Fibroblast of pulmonary artery (primary cell): ENCODE results near the gene HAO1.

Experiments used
- DNase-seq: peaks from one replicate; pipeline ENCODE4 v3.0.0-alpha.2; 2010; ENCODE audit warnings: low read depth
- H3K4me3 ChIP-seq: replicated peaks from 2 replicates; pipeline ENCODE4 v1.5.1; 2011; ENCODE audit warnings: low read depth, mild to moderate bottlenecking, control low read depth, low read length, moderate library complexity
- CTCF ChIP-seq: IDR thresholded peaks from 2 replicates; pipeline ENCODE4 v1.5.1; 2011; ENCODE audit warnings: mild to moderate bottlenecking, control low read depth, low read length, inconsistent platforms; ENCODE audit errors: missing control alignments

HAO1 gene

DNA sequence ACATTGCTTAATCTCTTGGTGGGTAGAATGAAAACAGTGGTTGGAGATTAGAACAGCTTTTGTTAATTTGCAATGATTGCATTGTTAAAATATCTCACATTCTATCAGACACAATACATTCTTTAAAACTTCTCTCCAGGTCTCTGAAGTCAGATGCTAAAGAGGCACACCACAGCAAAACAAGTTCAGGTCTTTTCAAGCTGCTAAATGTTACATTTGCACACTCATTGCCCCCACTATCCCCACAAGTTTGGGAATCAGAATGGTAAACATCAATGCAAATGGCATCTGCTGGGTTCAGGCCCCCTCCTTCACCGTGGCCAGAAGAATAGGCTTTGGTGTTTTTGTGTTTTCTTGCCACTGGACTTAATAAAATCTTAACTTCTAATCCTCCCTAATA lies 10.1 kb upstream of the HAO1 start:
- no peak for DNase-seq
- no peak overlapping the region for H3K4me3 ChIP-seq
- TF ChIP-seq CTCF = no peak

GRCh38 chr20:7943891-7944290 lies 3.6 kb upstream of the HAO1 start:
- no peak for TF ChIP-seq CTCF
- no peak overlapping the region for H3K4me3 ChIP-seq
- no peak for DNase-seq

DNA sequence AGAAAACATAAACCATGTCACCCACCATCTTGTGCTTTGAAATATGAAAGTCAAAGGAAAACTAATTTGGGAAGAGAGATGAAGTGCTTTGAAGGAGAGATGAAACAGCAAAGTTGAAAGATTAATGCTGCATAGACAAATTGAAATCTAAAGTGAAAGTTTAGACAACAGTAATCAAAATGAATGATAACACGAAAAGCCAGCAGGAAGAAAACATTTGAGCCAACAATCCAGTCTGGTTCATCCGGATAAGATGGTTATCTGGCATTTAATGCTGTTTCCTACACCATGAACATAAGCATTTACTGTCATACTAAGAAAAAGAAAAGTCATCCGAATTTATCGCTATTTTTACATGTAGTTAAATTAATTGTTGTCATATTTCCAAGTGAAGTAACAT lies 595 bp downstream of the HAO1 start:
- TF ChIP-seq CTCF = no peak
- H3K4me3 ChIP-seq = no peak overlapping the region
- DNase-seq = no peak

DNA sequence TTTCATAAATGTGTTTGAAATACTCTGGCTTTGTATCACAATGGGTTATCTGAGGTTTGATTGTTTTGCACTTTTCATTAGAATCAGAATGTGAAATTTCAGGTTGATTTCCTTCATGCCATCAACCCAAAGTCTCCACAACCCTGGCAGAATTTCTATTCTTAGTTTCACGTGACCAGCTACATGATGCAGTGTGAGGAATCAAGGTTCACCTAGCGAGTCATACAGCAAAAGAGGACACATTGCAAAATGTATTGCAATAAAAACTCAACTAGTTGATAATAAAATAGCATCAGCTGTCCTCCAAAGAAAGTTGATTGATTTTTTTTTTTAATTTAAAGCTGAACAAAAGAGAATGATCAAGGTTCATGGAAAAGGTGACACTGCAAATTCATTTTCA lies 2.2 kb downstream of the HAO1 start:
- no peak for TF ChIP-seq CTCF
- DNase-seq = no peak
- H3K4me3 ChIP-seq = no peak overlapping the region

DNA sequence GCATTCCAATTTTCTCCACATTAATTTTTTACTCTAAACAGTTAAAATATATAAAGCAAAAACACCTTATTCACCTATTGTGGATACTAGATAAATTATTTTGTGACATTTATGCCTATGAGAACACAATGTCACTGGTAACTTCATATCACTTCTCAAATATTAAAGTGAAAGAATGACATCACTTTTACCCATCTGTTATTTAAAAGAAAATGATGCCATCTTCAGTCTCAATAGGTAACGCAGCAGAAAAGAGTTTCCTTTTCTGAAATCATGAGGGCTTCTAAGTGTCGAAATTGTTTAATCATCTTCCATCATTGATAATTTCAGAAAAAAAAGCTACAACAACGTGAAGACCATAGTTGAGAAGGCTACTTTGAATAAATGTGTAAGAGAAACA lies 2.9 kb downstream of the HAO1 start:
- no peak for DNase-seq
- TF ChIP-seq CTCF = no peak

GRCh38 chr20:7935027-7935551 lies 5.2 kb downstream of the HAO1 start:
- TF ChIP-seq CTCF = no peak
- DNase-seq = no peak
- no peak overlapping the region for H3K4me3 ChIP-seq

More for the DNA sequence above, 2.9 kb downstream of the HAO1 start:
- no peak overlapping the region for H3K4me3 ChIP-seq

DNA sequence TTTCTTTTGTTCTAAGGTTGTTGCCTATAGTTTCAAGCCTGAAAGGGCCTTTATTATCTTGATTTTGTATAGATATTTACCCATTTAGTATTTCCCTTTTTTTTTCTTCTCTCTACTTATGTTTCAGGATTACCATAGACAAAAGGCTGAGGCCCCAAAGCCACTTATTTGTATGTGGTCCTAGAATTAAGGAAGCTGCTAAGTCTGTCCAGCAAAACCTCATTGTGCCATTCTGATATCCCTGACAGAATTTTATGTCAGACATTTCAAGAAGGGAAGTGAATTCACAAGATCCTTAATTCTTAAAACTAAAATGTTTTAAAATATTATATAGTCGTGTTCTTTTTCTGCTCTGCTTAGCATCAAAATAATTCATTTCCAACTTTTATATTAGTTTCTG lies 6.9 kb downstream of the HAO1 start:
- TF ChIP-seq CTCF = no peak
- DNase-seq = no peak

More for the DNA sequence above, 6.9 kb downstream of the HAO1 start:
- H3K4me3 ChIP-seq = no peak overlapping the region
